CD4-positive, alpha-beta T cell treated with Interleukin-12 subunit alpha and Interleukin-12 subunit beta, for 1 hour (primary cell): ENCODE measurements around the gene GATAD2B.

Experiments
- DNase-seq: peaks from one replicate; pipeline ENCODE4 v3.0.0-alpha.2; 2020

GATAD2B gene

GRCh38 chr1:153951183-153951582 lies 28.4 kb upstream of the GATAD2B start:
- no peak for DNase-seq

GRCh38 chr1:153946622-153947241 lies 24.0 kb upstream of the GATAD2B start, which contains the start of gene DENND4B:
TSS of gene DENND4B (minus strand) at chr1:153946718. CDS start at chr1:153944374, 2,344 bp downstream.
- peak; percentile 83 for DNase-seq

GRCh38 chr1:153945795-153946621 lies 23.2 kb upstream of the GATAD2B start:
- peak; percentile 86 for DNase-seq

- DNase-seq: peak; percentile 86
Measured at GRCh38 chr1:153945131-153945794, 22.5 kb upstream of the GATAD2B start.

GRCh38 chr1:153944827-153945117 lies 22.0 kb upstream of the GATAD2B start:
- no peak for DNase-seq

GRCh38 chr1:153944005-153944826 lies 21.4 kb upstream of the GATAD2B start:
- peak; percentile 36 for DNase-seq

GRCh38 chr1:153942766-153943549 lies 20.2 kb upstream of the GATAD2B start:
- no peak for DNase-seq

GRCh38 chr1:153941826-153942725 lies 19.3 kb upstream of the GATAD2B start:
- no peak for DNase-seq

GRCh38 chr1:153940756-153941155 lies 18.0 kb upstream of the GATAD2B start:
- DNase-seq: no peak

GRCh38 chr1:153939476-153939875 lies 16.7 kb upstream of the GATAD2B start:
- DNase-seq: no peak

- no peak for DNase-seq
Measured at GRCh38 chr1:153938996-153939395, 16.2 kb upstream of the GATAD2B start.

GRCh38 chr1:153937331-153937730 lies 14.6 kb upstream of the GATAD2B start:
- no peak for DNase-seq

GRCh38 chr1:153936011-153936802 lies 13.4 kb upstream of the GATAD2B start:
- no peak for DNase-seq

- DNase-seq: no peak
Measured at GRCh38 chr1:153934746-153935145, 12.0 kb upstream of the GATAD2B start.

GRCh38 chr1:153933955-153934354 lies 11.2 kb upstream of the GATAD2B start:
- no peak for DNase-seq

- no peak for DNase-seq
Measured at GRCh38 chr1:153933430-153933829, 10.7 kb upstream of the GATAD2B start.

- DNase-seq: no peak
Measured at GRCh38 chr1:153932156-153933131, 9.7 kb upstream of the GATAD2B start.

GRCh38 chr1:153929981-153930948 lies 7.5 kb upstream of the GATAD2B start:
- no peak for DNase-seq
